Loucy (cell line): ENCODE data around the gene GNAL.

ENCODE experiments used
- H2AFZ ChIP-seq: fragments of 200-600 bp; sonication (generic); 2 replicates; pipeline ENCODE4 v1.6.0; 2016; ENCODE audit warnings: antibody characterized with exemption, mild to moderate bottlenecking, low read length, moderate library complexity
- H3F3A ChIP-seq: fragments of 200-600 bp; 2 replicates; pipeline ENCODE4 v1.6.0; 2016; ENCODE audit warnings: antibody characterized with exemption, low read depth, mild to moderate bottlenecking
- H3K27me3 ChIP-seq: fragments of 200-600 bp; sonication (generic); 2 replicates; pipeline ENCODE4 v1.6.1; 2014; ENCODE audit warnings: low read length, mild to moderate bottlenecking; ENCODE audit not compliant: insufficient read depth, poor library complexity, severe bottlenecking
- H3K36me3 ChIP-seq: fragments of 200-600 bp; sonication (generic); 2 replicates; pipeline ENCODE4 v1.6.1; 2016; ENCODE audit warnings: low read length; ENCODE audit not compliant: insufficient read depth
- H3K4me1 ChIP-seq: fragments of 200-600 bp; sonication (generic); 2 replicates; pipeline ENCODE4 v1.5.1; 2014; ENCODE audit warnings: low read length, mild to moderate bottlenecking; ENCODE audit not compliant: insufficient read depth, poor library complexity, severe bottlenecking
- H3K4me2 ChIP-seq: fragments of 200-600 bp; sonication (generic); 2 replicates; pipeline ENCODE4 v1.6.0; 2014; ENCODE audit warnings: antibody characterized with exemption, low read length, low read depth, mild to moderate bottlenecking; ENCODE audit not compliant: poor library complexity, severe bottlenecking
- H3K4me3 ChIP-seq: fragments of 200-600 bp; sonication (generic); 2 replicates; pipeline ENCODE4 v1.5.1; 2014; ENCODE audit warnings: low read length, mild to moderate bottlenecking, mixed read lengths; ENCODE audit not compliant: poor library complexity, severe bottlenecking
- H3K79me2 ChIP-seq: fragments of 200-600 bp; sonication (generic); 2 replicates; pipeline ENCODE4 v1.6.1; 2014; ENCODE audit warnings: low read length; ENCODE audit not compliant: insufficient read depth
- H3K9ac ChIP-seq: fragments of 200-600 bp; sonication (generic); 2 replicates; pipeline ENCODE4 v1.6.0; 2014; ENCODE audit warnings: mild to moderate bottlenecking, low read depth, low read length, moderate library complexity; ENCODE audit not compliant: poor library complexity, severe bottlenecking
- H3K9me2 ChIP-seq: fragments of 200-600 bp; sonication (generic); replicated peaks from 2 replicates; pipeline ENCODE4 v1.6.1; 2016; ENCODE audit warnings: low read depth, low read length, mixed read lengths
- H3K9me3 ChIP-seq: fragments of 200-600 bp; sonication (generic); 2 replicates; pipeline ENCODE4 v1.6.1; 2014; ENCODE audit warnings: mild to moderate bottlenecking, antibody characterized with exemption, low read length, low read depth; ENCODE audit not compliant: insufficient read depth
- H4K20me1 ChIP-seq: fragments of 200-600 bp; sonication (generic); 2 replicates; pipeline ENCODE4 v1.6.0; 2014; ENCODE audit warnings: antibody characterized with exemption, low read length, mild to moderate bottlenecking; ENCODE audit not compliant: insufficient read depth, poor library complexity, severe bottlenecking
- EZH2phosphoT487 ChIP-seq: fragments of 200-600 bp; IDR thresholded peaks from 2 replicates; pipeline ENCODE4 v1.6.1; 2018; ENCODE audit warnings: antibody characterized with exemption, mild to moderate bottlenecking, moderate library complexity, borderline replicate concordance
- TF ChIP-seq, protein P1 (sequence below): fragments of 200-600 bp; sonication (generic); conservative IDR thresholded peaks from 2 replicates; pipeline ENCODE4 v1.5.1; 2014; ENCODE audit warnings: mild to moderate bottlenecking, antibody characterized with exemption, low read length

GNAL gene

DNA sequence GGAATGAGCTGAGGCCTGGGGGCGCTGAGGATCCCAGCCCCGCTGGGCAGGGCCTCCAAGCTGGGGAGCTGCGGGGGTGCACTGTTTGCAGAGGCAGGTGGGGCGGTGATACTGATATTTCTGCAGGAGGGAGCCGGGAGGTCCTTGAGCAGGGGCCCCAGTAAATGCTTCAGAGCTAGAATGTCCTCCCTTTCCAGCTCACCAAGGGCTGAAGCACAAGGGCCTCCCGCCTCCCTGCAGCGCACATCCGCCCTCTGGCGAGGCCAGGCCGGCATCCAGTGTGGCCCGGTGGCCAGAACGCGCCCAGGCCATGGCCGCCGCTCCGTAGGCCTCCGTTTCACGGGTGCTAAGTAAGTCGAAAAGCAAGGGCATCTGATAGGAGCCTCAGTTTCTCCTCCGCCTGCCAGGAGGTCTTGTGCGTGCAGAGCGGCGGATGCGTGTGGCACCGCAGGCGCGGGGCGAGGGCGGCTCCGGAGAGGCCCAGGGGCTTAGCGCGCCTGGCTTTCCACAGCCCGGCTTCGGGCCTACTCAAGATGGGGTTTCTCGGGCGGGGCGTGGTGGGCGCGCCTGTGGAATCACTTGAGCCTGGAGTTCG lies 132.7 kb downstream of the GNAL start:
- H3K4me3 ChIP-seq, result no peak overlapping the region
- no peak overlapping the region for H2AFZ ChIP-seq
- no peaks in the 10 kb centered on the region for H3K4me1 ChIP-seq
- H4K20me1 ChIP-seq, result no peaks in the 10 kb centered on the region
- TF ChIP-seq, protein P1, sequence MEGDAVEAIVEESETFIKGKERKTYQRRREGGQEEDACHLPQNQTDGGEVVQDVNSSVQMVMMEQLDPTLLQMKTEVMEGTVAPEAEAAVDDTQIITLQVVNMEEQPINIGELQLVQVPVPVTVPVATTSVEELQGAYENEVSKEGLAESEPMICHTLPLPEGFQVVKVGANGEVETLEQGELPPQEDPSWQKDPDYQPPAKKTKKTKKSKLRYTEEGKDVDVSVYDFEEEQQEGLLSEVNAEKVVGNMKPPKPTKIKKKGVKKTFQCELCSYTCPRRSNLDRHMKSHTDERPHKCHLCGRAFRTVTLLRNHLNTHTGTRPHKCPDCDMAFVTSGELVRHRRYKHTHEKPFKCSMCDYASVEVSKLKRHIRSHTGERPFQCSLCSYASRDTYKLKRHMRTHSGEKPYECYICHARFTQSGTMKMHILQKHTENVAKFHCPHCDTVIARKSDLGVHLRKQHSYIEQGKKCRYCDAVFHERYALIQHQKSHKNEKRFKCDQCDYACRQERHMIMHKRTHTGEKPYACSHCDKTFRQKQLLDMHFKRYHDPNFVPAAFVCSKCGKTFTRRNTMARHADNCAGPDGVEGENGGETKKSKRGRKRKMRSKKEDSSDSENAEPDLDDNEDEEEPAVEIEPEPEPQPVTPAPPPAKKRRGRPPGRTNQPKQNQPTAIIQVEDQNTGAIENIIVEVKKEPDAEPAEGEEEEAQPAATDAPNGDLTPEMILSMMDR, result no peak
- TF ChIP-seq EZH2phosphoT487, result no peak
- no peaks in the 10 kb centered on the region for H3K36me3 ChIP-seq
- H3K27me3 ChIP-seq, result no peaks in the 10 kb centered on the region
- no peak overlapping the region for H3K4me2 ChIP-seq
- no peak overlapping the region for H3K9ac ChIP-seq
- no peaks in the 10 kb centered on the region for H3K9me2 ChIP-seq
- H3F3A ChIP-seq, result no peaks in the 10 kb centered on the region
- H3K9me3 ChIP-seq, result no peaks in the 10 kb centered on the region
- H3K79me2 ChIP-seq, result no peaks in the 10 kb centered on the region

DNA sequence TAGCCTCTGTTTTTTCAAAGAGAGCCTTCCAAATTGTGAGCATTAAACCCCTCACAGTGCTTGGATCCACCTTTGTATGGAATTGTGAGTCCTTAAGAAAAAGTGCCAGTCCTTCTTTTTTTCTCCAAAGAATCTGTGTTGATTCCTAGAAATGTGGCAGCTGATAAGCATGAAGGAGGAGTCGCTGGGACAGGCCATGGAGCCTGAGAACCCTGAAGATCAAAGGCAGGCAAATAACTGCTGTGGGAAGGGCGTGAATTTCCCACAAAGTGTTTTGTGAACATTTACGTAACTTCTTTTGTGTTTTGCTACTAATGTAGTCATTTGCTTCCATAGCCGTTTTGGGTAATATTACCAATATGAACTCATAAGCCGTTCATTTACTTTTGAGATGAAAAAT lies 134.5 kb downstream of the GNAL start:
- no peak for TF ChIP-seq EZH2phosphoT487
- TF ChIP-seq, protein P1, result no peak
- Histone ChIP-seq H3F3A (no peaks in the 10 kb centered on the region), H3K4me3 (no peak overlapping the region), H3K9me3 (no peaks in the 10 kb centered on the region), H3K27me3 (no peaks in the 10 kb centered on the region), H4K20me1 (no peaks in the 10 kb centered on the region), H3K36me3 (no peaks in the 10 kb centered on the region), H3K4me1 (no peaks in the 10 kb centered on the region), H3K79me2 (no peaks in the 10 kb centered on the region), H3K9me2 (no peaks in the 10 kb centered on the region), H2AFZ (no peak overlapping the region), H3K4me2 (no peak overlapping the region), H3K9ac (no peak overlapping the region)

DNA sequence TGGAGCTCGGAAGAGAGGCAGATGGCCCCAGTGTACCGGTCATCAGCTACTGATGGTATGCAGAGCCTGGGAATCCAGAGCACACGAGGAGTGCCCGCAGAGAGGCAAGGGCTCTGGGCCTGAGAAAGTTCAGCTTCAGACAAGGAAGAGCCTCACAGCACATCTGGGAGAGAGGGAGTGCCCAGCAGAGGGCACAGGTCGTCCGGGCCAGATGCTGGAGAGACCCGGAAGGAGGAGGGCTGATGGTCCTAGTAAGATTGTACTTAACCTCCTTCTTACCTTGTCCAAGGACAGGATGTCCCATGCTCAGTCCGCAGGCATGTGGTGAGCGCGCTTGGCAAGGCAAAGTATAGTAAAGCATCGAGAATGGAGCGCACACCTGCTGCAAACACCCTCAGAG lies 137.8 kb downstream of the GNAL start:
- Histone ChIP-seq H3K4me2 (no peak overlapping the region), H3K4me3 (no peak overlapping the region), H4K20me1 (no peaks in the 10 kb centered on the region), H3K4me1 (no peaks in the 10 kb centered on the region), H3K79me2 (no peaks in the 10 kb centered on the region), H3F3A (no peaks in the 10 kb centered on the region), H3K36me3 (no peaks in the 10 kb centered on the region), H3K9ac (no peak overlapping the region), H2AFZ (no peak overlapping the region), H3K9me3 (no peaks in the 10 kb centered on the region), H3K27me3 (no peaks in the 10 kb centered on the region), H3K9me2 (no peaks in the 10 kb centered on the region)
- TF ChIP-seq, protein P1, result no peak
- TF ChIP-seq EZH2phosphoT487, result no peak
